Lung (tissue), 12 donors: Measurements from ENCODE around the gene GYG2. TPM values are rescaled to one million over a fixed set of nuclear protein-coding genes. Genes with fewer than 3 reads are reported as not detected.

Experiments used
- ATAC-seq: fragments of 200-7000 bp; cut with Tn5 transposase; one replicate; pipeline ENCODE4 v1.9.1; 2020; ENCODE audit warnings: moderate number of reproducible peaks; ENCODE audit not compliant: insufficient read depth, low FRiP score
- DNase-seq, 3 donors: peaks; one replicate each; pipeline ENCODE4 v3.0.0-alpha.2; 2013 to 2017
- H3K27ac ChIP-seq, 2 donors: one replicate each; pipeline ENCODE4 v1.5.1; 2013; ENCODE audit warnings: mild to moderate bottlenecking in 2 of 2, moderate library complexity in 2 of 2, control low read depth in 1 of 2, inconsistent platforms in 1 of 2, low read depth in 1 of 2, low read length in 1 of 2
- H3K27me3 ChIP-seq, 3 donors: one replicate each; pipeline ENCODE4 v1.5.1; 2013; ENCODE audit warnings: low read length in 2 of 3; ENCODE audit not compliant: control insufficient read depth in 3 of 3, insufficient read depth in 3 of 3
- H3K36me3 ChIP-seq, 4 donors: one replicate each; pipeline ENCODE4 v1.5.1; 2013; ENCODE audit warnings: low read length in 4 of 4, mild to moderate bottlenecking in 1 of 4, moderate library complexity in 1 of 4; ENCODE audit not compliant: control insufficient read depth in 4 of 4, insufficient read depth in 4 of 4
- H3K4me1 ChIP-seq, 5 donors: one replicate each; pipeline ENCODE4 v1.5.1; 2013; ENCODE audit warnings: low read length in 5 of 5, mild to moderate bottlenecking in 2 of 5, moderate library complexity in 1 of 5; ENCODE audit not compliant: control insufficient read depth in 5 of 5, insufficient read depth in 5 of 5
- H3K4me3 ChIP-seq: one replicate; pipeline ENCODE4 v1.5.1; 2013; ENCODE audit warnings: mild to moderate bottlenecking, control low read depth, moderate library complexity
- H3K9ac ChIP-seq, 2 donors: one replicate each; pipeline ENCODE4 v1.5.1; 2013; ENCODE audit warnings: low read length in 2 of 2, control low read depth in 1 of 2; ENCODE audit not compliant: insufficient read depth in 1 of 2
- H3K9me3 ChIP-seq, 4 donors: one replicate each; pipeline ENCODE4 v1.5.1; 2013; ENCODE audit warnings: low read length in 3 of 4, mild to moderate bottlenecking in 1 of 4, moderate library complexity in 1 of 4; ENCODE audit not compliant: control insufficient read depth in 4 of 4, insufficient read depth in 3 of 4
- WGBS, 2 donors: extraction: QIAGEN DNeasy Blood & Tissue Kit; methylation state at CpG; one replicate each; pipeline ENCODE4 v1.1.7; 2013; 5-methylcytosine and 5-hydroxymethylcytosine counted together
- polyA plus RNA-seq, 2 donors: library from polyadenylated mRNA; stranded (reverse); fragments of 200-250 nt; gene quantifications; one replicate each; pipeline ENCODE4 v1.2.1, GENCODE V29; 2013
- total RNA-seq, 2 donors: library from RNA; depleted of rRNA in 1 of 2; stranded (reverse); fragments of >200 nt in 1 of 2; gene quantifications; one replicate each; pipeline ENCODE4 v1.2.1, GENCODE V29; 2014 to 2021
- TF ChIP-seq, protein P1 (sequence below): IDR thresholded peaks from 2 replicates; pipeline ENCODE4 v1.5.1; 2012; ENCODE audit warnings: mild to moderate bottlenecking; ENCODE audit errors: control extremely low read depth, extremely low read depth
- donor health status: control.
- donor health status: control.
- donor health status: Bipolar disorder and iron deficiency.
- donor health status: healthy.
- donor health status: DM: yes; HTN: yes; CAD: no.

Gene GYG2
- total and polyA plus RNA-seq, 4 donors = 0.59 to 5.4 (median 2.7) TPM

GRCh38 chrX:2824886-2825285 lies 3.8 kb upstream of the GYG2 start:
- no peak overlapping the region for H3K27ac ChIP-seq
- no peaks in the 10 kb centered on the region for H3K36me3 ChIP-seq
- no peaks in the 10 kb centered on the region for H3K9me3 ChIP-seq
- H3K4me3 ChIP-seq = no peak overlapping the region
- peaks cover 0 to 16% (median 12%) of the 10 kb centered on the region in 3 donors for H3K27me3 ChIP-seq
- no peak for DNase-seq
- ATAC-seq = no peak
- no peak overlapping the region for H3K9ac ChIP-seq
- H3K4me1 ChIP-seq = peaks cover 0 to 8% (median 0%) of the 10 kb centered on the region in 5 donors
- TF ChIP-seq, protein P1, sequence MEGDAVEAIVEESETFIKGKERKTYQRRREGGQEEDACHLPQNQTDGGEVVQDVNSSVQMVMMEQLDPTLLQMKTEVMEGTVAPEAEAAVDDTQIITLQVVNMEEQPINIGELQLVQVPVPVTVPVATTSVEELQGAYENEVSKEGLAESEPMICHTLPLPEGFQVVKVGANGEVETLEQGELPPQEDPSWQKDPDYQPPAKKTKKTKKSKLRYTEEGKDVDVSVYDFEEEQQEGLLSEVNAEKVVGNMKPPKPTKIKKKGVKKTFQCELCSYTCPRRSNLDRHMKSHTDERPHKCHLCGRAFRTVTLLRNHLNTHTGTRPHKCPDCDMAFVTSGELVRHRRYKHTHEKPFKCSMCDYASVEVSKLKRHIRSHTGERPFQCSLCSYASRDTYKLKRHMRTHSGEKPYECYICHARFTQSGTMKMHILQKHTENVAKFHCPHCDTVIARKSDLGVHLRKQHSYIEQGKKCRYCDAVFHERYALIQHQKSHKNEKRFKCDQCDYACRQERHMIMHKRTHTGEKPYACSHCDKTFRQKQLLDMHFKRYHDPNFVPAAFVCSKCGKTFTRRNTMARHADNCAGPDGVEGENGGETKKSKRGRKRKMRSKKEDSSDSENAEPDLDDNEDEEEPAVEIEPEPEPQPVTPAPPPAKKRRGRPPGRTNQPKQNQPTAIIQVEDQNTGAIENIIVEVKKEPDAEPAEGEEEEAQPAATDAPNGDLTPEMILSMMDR = no peak

- no peak overlapping the region for H3K27ac ChIP-seq
- H3K36me3 ChIP-seq = no peaks in the 10 kb centered on the region
- DNase-seq (peak in 1 of 3 donors; percentile 18), ATAC-seq (peak; percentile 11)
- peaks cover 0 to 10% (median 0%) of the 10 kb centered on the region in 5 donors for H3K4me1 ChIP-seq
- no peak overlapping the region for H3K4me3 ChIP-seq
- 0 to 4% methylated on average over 4 to 44 of the region's 44 CpGs for WGBS, 2 donors
- no peak overlapping the region for H3K9ac ChIP-seq
- TF ChIP-seq, protein P1 = no peak
- H3K9me3 ChIP-seq = no peaks in the 10 kb centered on the region
- peaks cover 0 to 24% (median 12%) of the 10 kb centered on the region in 3 donors for H3K27me3 ChIP-seq
Observed at GRCh38 chrX:2828959-2829411, 255 bp downstream of the GYG2 start.

DNA sequence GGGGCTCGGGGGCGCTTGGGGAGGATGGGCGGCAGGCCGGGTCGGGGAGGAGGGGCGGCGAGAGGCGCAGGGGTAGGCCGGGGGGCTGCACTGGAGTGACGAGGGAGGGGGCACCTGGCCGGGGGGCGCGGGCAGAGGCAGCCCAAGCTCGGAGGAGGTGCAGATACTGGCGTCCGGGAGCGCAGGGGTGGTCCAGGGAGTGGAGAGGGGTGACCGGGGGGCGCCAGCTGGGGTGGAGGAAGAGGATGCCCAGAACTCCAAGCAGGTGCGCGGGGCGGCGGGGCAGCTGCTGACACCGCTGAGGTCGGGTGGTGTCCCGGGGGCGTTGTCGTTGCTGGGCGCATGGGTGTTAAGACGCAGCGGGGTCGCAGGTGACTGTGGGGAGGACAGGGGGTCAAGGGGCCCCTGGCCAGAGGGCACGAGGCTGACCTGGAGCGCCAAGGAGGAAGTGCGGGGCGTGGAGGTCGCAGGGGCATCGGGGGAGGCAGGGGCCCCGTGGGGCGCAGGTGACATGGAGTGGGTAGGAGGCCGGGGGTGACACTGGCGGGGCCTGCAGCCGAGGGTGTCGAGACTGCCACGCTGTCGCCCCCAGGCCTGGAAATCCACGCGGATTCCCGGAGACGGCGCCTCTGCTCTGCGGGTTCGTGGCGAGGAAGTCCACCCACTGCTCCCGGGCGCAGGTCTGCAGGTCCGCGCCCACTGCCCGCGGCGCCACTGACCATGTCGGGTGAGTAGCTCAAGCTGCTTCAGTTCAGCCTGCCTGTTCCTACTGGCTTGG lies 928 bp downstream of the GYG2 start:
- H3K4me3 ChIP-seq = no peak overlapping the region
- H3K4me1 ChIP-seq = peaks cover 0 to 10% (median 0%) of the 10 kb centered on the region in 5 donors
- no peaks in the 10 kb centered on the region for H3K9me3 ChIP-seq
- 17 to 48% methylated on average over 13 to 62 of the region's 62 CpGs for WGBS, 2 donors
- H3K27me3 ChIP-seq = peaks cover 0 to 24% (median 12%) of the 10 kb centered on the region in 3 donors
- TF ChIP-seq, protein P1 = no peak
- no peak overlapping the region for H3K9ac ChIP-seq
- ATAC-seq = no peak
- no peak for DNase-seq
- H3K36me3 ChIP-seq = no peaks in the 10 kb centered on the region
- no peak overlapping the region for H3K27ac ChIP-seq
